ENCODE data around the gene ANTKMT. TPM values are rescaled to one million over a fixed set of nuclear protein-coding genes. Genes with fewer than 3 reads are reported as not detected.
A peak's percentile ranks its signal among the peaks of the same experiment; 100 is the strongest.

The ANTKMT gene
- total RNA-seq, 1 donor from 2014 or later, result 7.5 TPM

DNA sequence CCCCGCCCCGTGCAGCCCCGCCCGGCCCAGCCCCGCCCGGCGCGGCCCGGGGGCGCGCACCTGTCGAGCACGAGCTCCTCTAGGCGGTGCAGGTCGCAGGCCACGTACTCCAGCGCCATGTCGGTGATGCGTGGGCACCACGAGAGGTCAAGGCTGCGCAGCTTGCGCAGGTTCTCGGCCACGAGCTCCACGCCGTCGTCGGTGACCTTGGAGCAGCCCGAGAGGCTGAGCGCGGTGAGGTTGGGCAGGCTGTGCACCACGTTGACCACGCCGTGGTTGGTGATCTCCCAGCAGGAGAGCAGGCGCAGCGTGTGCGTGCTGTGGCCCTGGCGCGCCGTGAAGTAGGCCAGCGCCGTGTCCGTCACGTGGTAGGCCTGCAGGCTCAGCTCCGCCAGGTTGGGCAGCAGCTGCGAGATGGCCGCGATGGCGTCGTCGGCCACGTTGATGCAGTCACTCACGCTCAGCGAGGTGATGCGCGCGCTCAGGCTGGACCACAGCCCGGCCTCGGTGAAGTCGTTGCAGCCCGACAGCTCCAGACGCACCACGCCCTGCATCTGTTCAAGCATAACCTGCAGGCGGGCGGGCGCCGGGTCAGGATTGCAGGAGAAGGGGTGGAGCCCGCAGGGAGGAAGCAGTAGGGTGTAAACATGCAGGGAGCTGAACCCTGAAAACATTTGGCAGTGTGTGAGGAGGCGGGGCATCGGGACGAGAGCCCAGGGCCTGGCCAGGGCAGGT lies 25.4 kb upstream of the ANTKMT start:
- no peak overlapping the region for H2AFZ ChIP-seq (replicated peaks)
- H3K27me3 ChIP-seq, result peaks cover 100% of the 10 kb centered on the region
- Mint-ChIP-seq H3K27me3 (ENCODE audit: insufficient read depth, low read depth) (peaks cover 41% of the 10 kb centered on the region), H3K4me1 (peaks cover 6% of the 10 kb centered on the region), H3K9me3 (no peaks in the 10 kb centered on the region), H3K4me3 (peak overlapping the region; percentile 48), H3K27ac (no peak overlapping the region), H3K36me3 (no peaks in the 10 kb centered on the region)
- H4K20me1 ChIP-seq (ENCODE audit: low read depth), result peaks cover 30% of the 10 kb centered on the region
- peak; percentile 60 for DNase-seq (ENCODE audit: low spot score)
- peaks cover 26% of the 10 kb centered on the region for H3F3A ChIP-seq (ENCODE audit: low read depth)
- H3K9ac ChIP-seq, result no peak overlapping the region
- peak; percentile 16 for TF ChIP-seq EZH2 (IDR thresholded peaks at IDR 0.05)
- TF ChIP-seq, protein P1, sequence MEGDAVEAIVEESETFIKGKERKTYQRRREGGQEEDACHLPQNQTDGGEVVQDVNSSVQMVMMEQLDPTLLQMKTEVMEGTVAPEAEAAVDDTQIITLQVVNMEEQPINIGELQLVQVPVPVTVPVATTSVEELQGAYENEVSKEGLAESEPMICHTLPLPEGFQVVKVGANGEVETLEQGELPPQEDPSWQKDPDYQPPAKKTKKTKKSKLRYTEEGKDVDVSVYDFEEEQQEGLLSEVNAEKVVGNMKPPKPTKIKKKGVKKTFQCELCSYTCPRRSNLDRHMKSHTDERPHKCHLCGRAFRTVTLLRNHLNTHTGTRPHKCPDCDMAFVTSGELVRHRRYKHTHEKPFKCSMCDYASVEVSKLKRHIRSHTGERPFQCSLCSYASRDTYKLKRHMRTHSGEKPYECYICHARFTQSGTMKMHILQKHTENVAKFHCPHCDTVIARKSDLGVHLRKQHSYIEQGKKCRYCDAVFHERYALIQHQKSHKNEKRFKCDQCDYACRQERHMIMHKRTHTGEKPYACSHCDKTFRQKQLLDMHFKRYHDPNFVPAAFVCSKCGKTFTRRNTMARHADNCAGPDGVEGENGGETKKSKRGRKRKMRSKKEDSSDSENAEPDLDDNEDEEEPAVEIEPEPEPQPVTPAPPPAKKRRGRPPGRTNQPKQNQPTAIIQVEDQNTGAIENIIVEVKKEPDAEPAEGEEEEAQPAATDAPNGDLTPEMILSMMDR (IDR thresholded peaks at IDR 0.05), result no peak
- peak; percentile 71 for TF ChIP-seq EZH2phosphoT487 (IDR thresholded peaks at IDR 0.05)
- H3K9me3 ChIP-seq (ENCODE audit: low read depth), result no peaks in the 10 kb centered on the region
- H3K4me2 ChIP-seq, result peak overlapping the region; percentile 74
- peak overlapping the region; percentile 37 for H3K4me3 ChIP-seq
- no peak overlapping the region for H3K27ac ChIP-seq
- peaks cover 8% of the 10 kb centered on the region for H3K4me1 ChIP-seq
- H3K36me3 ChIP-seq, result no peaks in the 10 kb centered on the region
- H3K79me2 ChIP-seq (ENCODE audit: low read depth), result no peaks in the 10 kb centered on the region

DNA sequence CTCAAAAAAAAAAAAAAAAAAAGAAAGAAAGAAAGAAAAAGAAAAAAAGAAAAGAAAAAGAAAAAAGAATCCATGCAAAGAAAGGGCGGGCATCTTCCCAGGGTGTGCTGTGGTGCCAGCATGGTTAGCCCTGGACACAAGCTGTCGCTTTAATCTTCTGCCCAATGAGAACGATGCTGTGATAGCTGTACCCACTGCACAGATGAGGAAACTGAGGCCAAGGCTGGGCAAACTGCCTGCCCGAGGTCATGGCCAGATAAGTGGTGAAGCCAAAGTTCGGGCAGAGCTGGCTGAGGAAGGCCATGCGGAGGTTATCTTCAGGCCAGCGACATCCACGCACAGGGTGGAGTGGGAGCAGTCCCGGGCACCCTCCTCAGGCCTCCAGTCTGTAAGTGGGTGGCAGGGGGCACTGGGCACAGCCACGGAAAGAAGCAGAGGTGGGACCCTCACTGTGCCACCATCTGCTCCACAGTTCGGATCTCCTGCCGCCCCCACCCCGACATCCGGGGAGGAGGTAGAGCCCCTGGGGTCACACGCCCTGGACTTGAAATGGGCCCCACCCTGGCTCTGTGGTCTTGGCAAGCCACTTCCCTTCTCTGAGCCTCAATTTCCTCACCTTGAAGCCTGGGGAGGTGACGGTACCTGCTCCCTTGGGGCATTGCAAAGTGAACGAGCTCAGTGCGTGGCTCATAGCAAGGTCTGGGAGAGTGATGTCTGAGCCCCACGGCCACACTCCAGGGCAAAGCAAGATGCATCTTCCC lies 21.9 kb upstream of the ANTKMT start:
- Mint-ChIP-seq H3K36me3 (no peaks in the 10 kb centered on the region), H3K9me3 (no peaks in the 10 kb centered on the region), H3K27me3 (ENCODE audit: insufficient read depth, low read depth) (peaks cover 49% of the 10 kb centered on the region), H3K27ac (no peak overlapping the region), H3K4me3 (no peak overlapping the region), H3K4me1 (peaks cover 3% of the 10 kb centered on the region)
- Histone ChIP-seq H3K27me3 (peaks cover 100% of the 10 kb centered on the region), H3K27ac (no peak overlapping the region), H3K9ac (no peak overlapping the region), H2AFZ (replicated peaks) (no peak overlapping the region), H3K4me3 (no peak overlapping the region), H3K9me3 (ENCODE audit: low read depth) (no peaks in the 10 kb centered on the region), H3F3A (ENCODE audit: low read depth) (peaks cover 6% of the 10 kb centered on the region), H3K4me2 (no peak overlapping the region), H3K36me3 (no peaks in the 10 kb centered on the region), H3K79me2 (ENCODE audit: low read depth) (no peaks in the 10 kb centered on the region), H3K4me1 (peaks cover 8% of the 10 kb centered on the region), H4K20me1 (ENCODE audit: low read depth) (peaks cover 64% of the 10 kb centered on the region)
- TF ChIP-seq, protein P1 (IDR thresholded peaks at IDR 0.05), result no peak
- TF ChIP-seq EZH2 (IDR thresholded peaks at IDR 0.05), result no peak
- TF ChIP-seq EZH2phosphoT487 (IDR thresholded peaks at IDR 0.05), result no peak
- DNase-seq (ENCODE audit: low spot score), result no peak

DNA sequence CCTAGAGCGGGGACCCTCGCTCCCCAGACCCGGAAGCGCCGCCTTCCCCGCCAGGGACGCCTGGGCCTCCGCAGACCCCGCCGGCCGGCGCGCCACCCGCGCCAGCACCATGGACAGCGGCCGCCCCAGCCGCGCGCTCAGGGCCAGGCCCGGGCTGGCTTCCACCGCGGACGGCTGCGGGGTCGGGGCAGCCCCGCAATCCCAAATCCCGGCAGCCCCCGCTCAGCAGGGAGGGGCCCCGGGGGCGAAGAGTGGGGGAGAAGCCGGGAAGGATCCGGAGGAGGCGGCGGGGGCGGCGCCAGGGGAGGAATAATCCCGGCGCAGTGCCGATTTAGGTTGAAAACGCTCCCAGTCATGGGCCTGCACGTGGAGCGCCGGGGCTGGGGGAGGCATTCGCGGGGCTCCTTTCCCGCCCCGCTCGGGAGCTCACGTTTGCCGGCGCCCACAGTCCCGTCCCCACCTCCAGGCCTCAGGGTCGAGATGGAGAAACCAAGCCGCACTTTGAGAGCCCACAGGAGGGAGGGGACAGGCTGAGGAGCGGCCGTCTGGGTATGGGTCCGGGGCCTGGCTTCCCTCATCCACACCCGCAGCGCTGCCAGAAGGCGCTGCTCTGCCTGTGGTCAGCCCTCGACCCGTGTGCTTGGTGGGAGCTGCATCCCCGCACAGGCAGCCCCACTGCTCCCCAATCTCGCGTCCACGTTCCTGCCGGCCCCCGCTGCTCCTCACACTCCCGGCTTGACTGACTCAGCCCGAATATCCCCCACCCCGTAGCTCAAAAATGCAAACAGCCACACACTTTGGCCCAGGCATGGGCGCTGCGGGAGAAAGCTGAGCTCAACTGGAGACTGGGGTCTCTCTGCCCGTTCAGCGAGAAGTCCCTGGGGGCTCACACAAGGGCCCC lies 20.0 kb upstream of the ANTKMT start:
- Histone ChIP-seq H3K9ac (no peak overlapping the region), H4K20me1 (ENCODE audit: low read depth) (peaks cover 62% of the 10 kb centered on the region), H3K4me1 (no peaks in the 10 kb centered on the region), H3K79me2 (ENCODE audit: low read depth) (no peaks in the 10 kb centered on the region), H2AFZ (replicated peaks) (no peak overlapping the region), H3K9me3 (ENCODE audit: low read depth) (no peaks in the 10 kb centered on the region), H3K4me3 (no peak overlapping the region), H3K4me2 (no peak overlapping the region), H3K36me3 (no peaks in the 10 kb centered on the region), H3K27ac (no peak overlapping the region), H3F3A (ENCODE audit: low read depth) (peaks cover 4% of the 10 kb centered on the region), H3K27me3 (peaks cover 100% of the 10 kb centered on the region)
- no peak overlapping the region for H3K4me3 Mint-ChIP-seq
- peaks cover 48% of the 10 kb centered on the region for H3K27me3 Mint-ChIP-seq (ENCODE audit: insufficient read depth, low read depth)
- H3K36me3 Mint-ChIP-seq, result no peaks in the 10 kb centered on the region
- H3K9me3 Mint-ChIP-seq, result no peaks in the 10 kb centered on the region
- TF ChIP-seq, protein P1 (IDR thresholded peaks at IDR 0.05), result no peak
- TF ChIP-seq EZH2 (IDR thresholded peaks at IDR 0.05) (peak; percentile 96), EZH2phosphoT487 (IDR thresholded peaks at IDR 0.05) (peak; percentile 97)
- H3K27ac Mint-ChIP-seq, result no peak overlapping the region
- peak; percentile 90 for DNase-seq (ENCODE audit: low spot score)
- no peaks in the 10 kb centered on the region for H3K4me1 Mint-ChIP-seq
